Liver (tissue), 3 donors: ENCODE results near the gene PTN.

Experiments
- ATF3 ChIP-seq: IDR thresholded peaks from 2 replicates; pipeline ENCODE4 v1.6.1; 2016; ENCODE audit warnings: antibody characterized with exemption
- CTCF ChIP-seq: fragments of 150-350 bp; IDR thresholded peaks from 2 replicates; pipeline ENCODE4 v1.5.1; 2017; ENCODE audit warnings: improper control_type of control experiment, low read depth, low read length; ENCODE audit not compliant: missing input control
- EGR1 ChIP-seq, 2 donors: IDR thresholded peaks; 2 replicates each; pipeline ENCODE4 v1.6.1; 2016 to 2018; ENCODE audit warnings: antibody characterized with exemption in 2 of 2, low read depth in 2 of 2
- JUND ChIP-seq, 2 donors: IDR thresholded peaks; 2 replicates each; pipeline ENCODE4 v1.6.1; 2016; ENCODE audit warnings: antibody characterized with exemption in 2 of 2
- RAD21 ChIP-seq, 2 donors: IDR thresholded peaks; 2 replicates each; pipeline ENCODE4 v1.6.1; 2016; ENCODE audit warnings: antibody characterized with exemption in 2 of 2, mild to moderate bottlenecking in 2 of 2
- REST ChIP-seq: IDR thresholded peaks from 2 replicates; pipeline ENCODE4 v1.6.1; 2016; ENCODE audit warnings: antibody characterized with exemption, mild to moderate bottlenecking
- TAF1 ChIP-seq: conservative IDR thresholded peaks from 2 replicates; pipeline ENCODE4 v1.6.1; 2016; ENCODE audit warnings: antibody characterized with exemption, mild to moderate bottlenecking
- YY1 ChIP-seq: IDR thresholded peaks from 2 replicates; pipeline ENCODE4 v1.6.1; 2016; ENCODE audit warnings: antibody characterized with exemption, mild to moderate bottlenecking
- donor health status: healthy.
- donor health status: healthy.

GRCh38 chr7:137283153-137283552 is 60.4 kb downstream of the PTN start:
- no peak for TF ChIP-seq TAF1
- no peak for TF ChIP-seq CTCF
- no peak for TF ChIP-seq YY1
- no peak for TF ChIP-seq REST
- TF ChIP-seq JUND (IDR thresholded peaks at IDR 0.05), result no peak
- no peak for TF ChIP-seq RAD21 (IDR thresholded peaks at IDR 0.05)
- TF ChIP-seq ATF3, result no peak
- no peak for TF ChIP-seq EGR1 (IDR thresholded peaks at IDR 0.05; ENCODE audit: low read depth in 2 of 2)
